Heart left ventricle (tissue), 13 donors: ENCODE results near the gene PRDM16.

Experiments
- POLR2A ChIP-seq, 2 donors: fragments of 450-650 bp; IDR thresholded peaks; one replicate each; pipeline ENCODE4 v1.6.1; 2017; ENCODE audit warnings: antibody characterized with exemption in 2 of 2, mild to moderate bottlenecking in 2 of 2, moderate library complexity in 2 of 2
- TF ChIP-seq, protein P1 (sequence below), 12 donors: fragments of 200-600 bp; sonication (generic) in 4 of 12; IDR thresholded peaks; one replicate each; pipeline versions ENCODE4 v1.5.0 to v1.8.0; 2018 to 2022; ENCODE audit warnings: antibody characterized with exemption in 12 of 12, mild to moderate bottlenecking in 5 of 12
- donor health status: ischemic (EF 13 %, LVEDD 7.1; RV severe dilation, severe dysfunction).
- donor health status: DM: no; HTN: yes; CAD: no.
- donor health status: DM: no; HTN: no; CAD: no.
- donor health status: ischemic (EF 25% LVEDD 6.9; RV normal size, moderate dysfunction).
- donor health status: ischemic (EF 25% LVEDD 5.7; RV mildly dilated, moderate dysfunction).
- donor health status: ischemic (EF 35%, LVEDD 5.7; RV mildly dilated, moderate dysfunction).
- donor health status: nonischemic (EF 11% LVEDD 7.7; RV severe dilation, severe dysfunction).
- donor health status: DM: yes; HTN: yes; CAD: no.
- donor health status: PGD.
- donor health status: ischemic (EF 29% LVEDD 5.4; RV normal size, mild dysfunction).
- donor health status: nonischemic (EF 23%, LVEDD 6.1; RV moderate dilation, normal function).

DNA sequence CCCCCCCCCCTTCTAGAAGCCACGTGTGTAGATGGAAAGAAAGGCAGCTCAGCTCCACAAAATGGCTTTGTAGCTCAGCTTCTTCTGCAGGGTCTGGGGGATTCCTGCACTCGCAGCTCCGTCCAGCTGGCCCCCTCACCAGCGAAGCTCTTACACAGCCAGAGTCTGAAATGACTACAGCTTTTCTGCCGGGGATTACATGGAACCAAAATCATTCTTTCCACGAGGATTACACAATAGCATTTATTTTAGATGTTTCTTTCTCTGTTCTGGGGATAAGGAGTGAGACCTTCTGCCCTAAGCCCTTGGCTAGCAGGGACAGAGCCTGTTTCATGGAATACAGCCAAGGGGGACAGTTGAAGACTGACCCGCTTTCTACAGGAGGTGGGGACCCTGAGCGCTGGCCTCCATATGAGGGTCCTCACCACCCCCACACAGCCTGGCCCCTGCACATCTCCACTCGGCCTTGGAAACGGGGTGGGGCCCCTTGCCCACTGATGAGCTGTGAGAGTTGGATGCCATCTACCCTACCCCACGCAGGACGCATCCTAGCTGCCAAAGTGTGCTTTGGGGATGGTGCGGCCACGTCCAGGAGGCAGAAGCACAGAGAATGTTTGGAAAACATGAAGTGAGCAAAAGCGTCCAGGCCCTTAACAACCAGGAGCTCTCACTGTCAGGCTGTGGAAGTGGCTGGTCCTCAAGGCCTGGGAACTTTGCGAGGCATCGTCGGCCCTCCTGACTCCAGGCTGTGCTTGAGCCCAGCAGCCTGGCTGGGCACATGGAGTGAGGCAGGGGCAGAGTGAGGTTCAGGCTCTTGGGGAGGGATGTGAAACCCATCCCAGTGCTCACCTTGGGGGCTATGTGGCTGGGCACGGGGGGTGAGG, 33.2 kb upstream of the PRDM16 start:
- TF ChIP-seq, protein P1, sequence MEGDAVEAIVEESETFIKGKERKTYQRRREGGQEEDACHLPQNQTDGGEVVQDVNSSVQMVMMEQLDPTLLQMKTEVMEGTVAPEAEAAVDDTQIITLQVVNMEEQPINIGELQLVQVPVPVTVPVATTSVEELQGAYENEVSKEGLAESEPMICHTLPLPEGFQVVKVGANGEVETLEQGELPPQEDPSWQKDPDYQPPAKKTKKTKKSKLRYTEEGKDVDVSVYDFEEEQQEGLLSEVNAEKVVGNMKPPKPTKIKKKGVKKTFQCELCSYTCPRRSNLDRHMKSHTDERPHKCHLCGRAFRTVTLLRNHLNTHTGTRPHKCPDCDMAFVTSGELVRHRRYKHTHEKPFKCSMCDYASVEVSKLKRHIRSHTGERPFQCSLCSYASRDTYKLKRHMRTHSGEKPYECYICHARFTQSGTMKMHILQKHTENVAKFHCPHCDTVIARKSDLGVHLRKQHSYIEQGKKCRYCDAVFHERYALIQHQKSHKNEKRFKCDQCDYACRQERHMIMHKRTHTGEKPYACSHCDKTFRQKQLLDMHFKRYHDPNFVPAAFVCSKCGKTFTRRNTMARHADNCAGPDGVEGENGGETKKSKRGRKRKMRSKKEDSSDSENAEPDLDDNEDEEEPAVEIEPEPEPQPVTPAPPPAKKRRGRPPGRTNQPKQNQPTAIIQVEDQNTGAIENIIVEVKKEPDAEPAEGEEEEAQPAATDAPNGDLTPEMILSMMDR (IDR thresholded peaks at IDR 0.05): no peak
- no peak for TF ChIP-seq POLR2A (IDR thresholded peaks at IDR 0.05)
